B cell (primary cell): ENCODE results near the gene ANKRD65. TPM values are rescaled to one million over a fixed set of nuclear protein-coding genes. Genes with fewer than 3 reads are reported as not detected.

Experiments used
- ATAC-seq: fragments of 200-7000 bp; cut with Tn5 transposase; one replicate; pipeline ENCODE4 v1.10.0; 2021; ENCODE audit warnings: low read depth, mild to moderate bottlenecking, moderate number of reproducible peaks, moderate library complexity
- CTCF ChIA-PET: fragments of 350-600 bp; sonication (Branson Sonifier 250); formaldehyde crosslinking; loops from one replicate; lab custom pipeline; 2021; ENCODE audit warnings: antibody characterized with exemption, inconsistent platforms; lab: Charles Lee
- POLR2A ChIA-PET: fragments of 350-600 bp; sonication (Branson Sonifier 250); formaldehyde crosslinking; loops from one replicate; lab custom pipeline; 2021; ENCODE audit warnings: antibody characterized with exemption; lab: Charles Lee
- DNase-seq: peaks from one replicate; pipeline ENCODE4 v3.0.0; 2013
- H2AFZ ChIP-seq: 2 replicates; pipeline ENCODE4 v1.6.1; 2012; ENCODE audit warnings: mild to moderate bottlenecking, low read depth, low read length; ENCODE audit not compliant: insufficient read depth, poor library complexity, severe bottlenecking
- H3K27ac ChIP-seq, 2 donors: 1 replicate in 1 of 2; 2 replicates in 1 of 2; pipeline ENCODE4 v1.5.1; 2012 to 2013; ENCODE audit warnings: low read length in 2 of 2, mild to moderate bottlenecking in 2 of 2, moderate library complexity in 1 of 2
- H3K27me3 ChIP-seq, 4 experiments: fragments of 200-600 bp in 1 of 4; sonication (generic) in 1 of 4; replicated peaks in 1 of 4; 1 replicate in 2 of 4; 2 replicates in 2 of 4; pipeline versions ENCODE4 v1.6.1 to v1.7.0; 2013 to 2016; ENCODE audit warnings: low read length in 3 of 4, mild to moderate bottlenecking in 2 of 4, mixed read lengths in 1 of 4, moderate library complexity in 1 of 4; ENCODE audit not compliant: insufficient read depth in 4 of 4, control insufficient read depth in 3 of 4; ENCODE audit errors: control extremely low read depth in 1 of 4
- H3K36me3 ChIP-seq, 2 experiments: replicated peaks in 1 of 2; 1 replicate in 1 of 2; 2 replicates in 1 of 2; pipeline versions ENCODE4 v1.6.1 to v1.7.1; 2013; ENCODE audit warnings: low read length in 1 of 2; ENCODE audit not compliant: insufficient read depth in 2 of 2, control insufficient read depth in 1 of 2; ENCODE audit errors: control extremely low read depth in 1 of 2, extremely low read depth in 1 of 2
- H3K4me1 ChIP-seq, 2 donors: fragments of 200-600 bp in 1 of 2; sonication (generic) in 1 of 2; 1 replicate in 1 of 2; 2 replicates in 1 of 2; pipeline versions ENCODE4 v1.5.1 to v1.6.1; 2013 to 2017; ENCODE audit warnings: low read length in 2 of 2; ENCODE audit not compliant: control insufficient read depth in 2 of 2, insufficient read depth in 2 of 2
- H3K4me2 ChIP-seq: replicated peaks from 2 replicates; pipeline ENCODE3; 2012; ENCODE audit warnings: mild to moderate bottlenecking, low read depth, low read length; ENCODE audit not compliant: poor library complexity, severe bottlenecking
- H3K4me3 ChIP-seq, 5 experiments: fragments of 200-600 bp in 1 of 5; sonication (generic) in 1 of 5; 1 replicate in 3 of 5; 2 replicates in 2 of 5; pipeline versions ENCODE4 v1.5.1 to v1.7.0; 2011 to 2016; ENCODE audit warnings: low read length in 4 of 5, mild to moderate bottlenecking in 4 of 5, low read depth in 2 of 5, control low read depth in 1 of 5, moderate library complexity in 1 of 5; ENCODE audit not compliant: insufficient read depth in 1 of 5; ENCODE audit errors: control extremely low read depth in 1 of 5, extremely low read depth in 1 of 5
- H3K79me2 ChIP-seq: fragments of 200-600 bp; sonication (generic); one replicate; pipeline ENCODE4 v1.6.0; 2016; ENCODE audit warnings: low read length; ENCODE audit not compliant: control insufficient read depth, insufficient read depth
- H3K9ac ChIP-seq: fragments of 200-600 bp; sonication (generic); 2 replicates; pipeline ENCODE4 v1.6.1; 2017; ENCODE audit warnings: mild to moderate bottlenecking, low read length, moderate library complexity
- H3K9me3 ChIP-seq, 3 donors: one replicate each; pipeline versions ENCODE4 v1.6.1 to v1.7.1; 2013; ENCODE audit warnings: low read length in 2 of 3; ENCODE audit not compliant: control insufficient read depth in 2 of 3, insufficient read depth in 1 of 3; ENCODE audit errors: control extremely low read depth in 1 of 3
- H4K20me1 ChIP-seq: 2 replicates; pipeline ENCODE4 v1.6.0; 2012; ENCODE audit warnings: mild to moderate bottlenecking, low read length; ENCODE audit not compliant: insufficient read depth, control insufficient read depth, poor library complexity, severe bottlenecking
- H3K27ac Mint-ChIP-seq: one replicate; pipeline ENCODE4 v1.8.0; 2021; ENCODE audit warnings: mixed read lengths
- H3K27me3 Mint-ChIP-seq: one replicate; pipeline ENCODE4 v1.8.0; 2021; ENCODE audit warnings: mixed read lengths
- H3K4me1 Mint-ChIP-seq: one replicate; pipeline ENCODE4 v1.8.0; 2021; ENCODE audit warnings: mixed read lengths
- H3K4me3 Mint-ChIP-seq: one replicate; pipeline ENCODE4 v1.8.0; 2021; ENCODE audit warnings: mixed read lengths
- H3K9me3 Mint-ChIP-seq: one replicate; pipeline ENCODE4 v1.8.0; 2022; ENCODE audit warnings: mixed read lengths; ENCODE audit not compliant: insufficient read depth
- EZH2 ChIP-seq: IDR thresholded peaks from 2 replicates; pipeline ENCODE4 v1.6.1; 2012; ENCODE audit warnings: borderline replicate concordance, low read depth, mild to moderate bottlenecking, moderate library complexity, low read length; ENCODE audit not compliant: insufficient read depth, poor library complexity, severe bottlenecking
- WGBS: methylation state at CpG from one replicate; pipeline ENCODE4 v1.1.5; 2013; ENCODE audit warnings: missing lambda C conversion rate; ENCODE audit not compliant: insufficient coverage; 5-methylcytosine and 5-hydroxymethylcytosine counted together
- intact Hi-C: fragments of 100-400 bp; cut with micrococcal nuclease; formaldehyde crosslinking; loops from one replicate; pipeline ENCODE4 v1.10.0; 2022
- polyA plus RNA-seq: library from polyadenylated mRNA; depleted of rRNA; stranded (reverse); fragments of >200 nt; gene quantifications from 2 replicates; pipeline ENCODE4 v1.2.3, GENCODE V29; 2012
- total RNA-seq, 2 donors: library from RNA; stranded (reverse); fragments of 120-200 nt in 1 of 2; gene quantifications; 1 replicate in 1 of 2; 2 replicates in 1 of 2; pipeline versions ENCODE4 v1.2.3 to v1.2.4, GENCODE V29; 2013 to 2022
- TF ChIP-seq, protein P1 (sequence below): fragments of 200-600 bp; IDR thresholded peaks from one replicate; pipeline ENCODE4 v1.8.0; 2022; ENCODE audit warnings: antibody characterized with exemption, mild to moderate bottlenecking

ANKRD65 gene
- total and polyA plus RNA-seq, 2 donors (not counting 1 experiment from before 2014, with no cell fraction given), result 0.12 TPM; not detected in 1

DNA sequence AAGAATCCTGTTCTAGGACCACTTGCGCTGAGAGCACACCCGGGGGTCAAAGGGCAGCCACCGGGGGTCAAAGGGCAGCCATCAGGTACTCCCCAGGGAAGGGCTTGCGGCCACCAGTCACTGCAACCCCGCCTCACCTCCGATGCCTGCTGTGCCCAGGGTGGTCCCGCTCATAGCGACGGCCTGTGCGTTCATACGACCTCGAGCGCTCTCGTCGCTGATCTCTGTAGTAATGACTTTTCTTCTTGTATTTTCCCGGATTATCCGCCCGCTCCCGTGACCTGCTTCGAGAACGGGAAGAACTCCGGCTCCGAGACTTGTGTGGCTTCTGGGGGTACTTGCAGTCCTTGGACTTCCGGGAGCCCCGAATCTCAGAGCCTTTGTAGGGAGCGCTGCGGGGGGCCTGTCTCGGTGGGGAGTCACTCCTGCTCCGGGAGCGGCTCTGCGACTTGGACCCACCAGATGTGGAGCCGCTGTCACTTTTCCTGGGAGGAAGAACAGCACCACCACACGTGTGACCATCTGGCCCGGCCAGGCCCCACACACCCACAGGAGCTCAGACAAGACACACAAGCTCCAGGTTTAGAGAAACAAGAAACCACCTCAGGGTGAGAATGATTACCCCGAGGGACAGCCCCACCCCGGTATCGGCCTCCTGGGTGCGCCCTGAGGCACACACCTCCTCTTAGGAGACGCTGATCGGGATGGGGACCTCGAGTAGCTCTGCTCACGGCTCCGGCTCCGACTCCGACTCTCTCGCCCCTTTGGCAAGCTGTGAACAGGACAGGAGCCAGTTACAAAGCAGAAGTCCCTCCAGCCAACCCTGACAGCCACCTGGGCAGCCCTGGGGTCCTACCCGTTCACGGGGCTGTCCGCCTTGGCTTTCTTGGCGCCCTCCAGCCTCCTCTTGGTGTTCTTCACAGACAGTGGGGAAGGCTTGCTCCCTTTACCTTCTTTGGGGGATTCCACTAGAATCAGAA is 33.7 kb downstream of the ANKRD65 start:
- Mint-ChIP-seq H3K4me1 (no peaks in the 10 kb centered on the region), H3K9me3 (no peaks in the 10 kb centered on the region), H3K4me3 (no peak overlapping the region), H3K27ac (no peak overlapping the region), H3K27me3 (no peaks in the 10 kb centered on the region)
- Histone ChIP-seq H3K4me1 (no peaks in the 10 kb centered on the region), H2AFZ (no peak overlapping the region), H3K4me3 (no peak overlapping the region), H4K20me1 (peaks cover 37% of the 10 kb centered on the region), H3K4me2 (no peak overlapping the region), H3K27ac (no peak overlapping the region), H3K27me3 (no peaks in the 10 kb centered on the region), H3K9me3 (no peaks in the 10 kb centered on the region), H3K79me2 (peaks cover 20% of the 10 kb centered on the region), H3K36me3 (peaks cover 15 to 68% of the 10 kb centered on the region in 2 experiments), H3K9ac (no peak overlapping the region)
- ATAC-seq (no peak), DNase-seq (no peak)
- WGBS, result 97% methylated on average over 49 of the region's 50 CpGs
- ChIA-PET CTCF (interaction anchor here (1.7 kb wide), 1 partner anchor 11 kb away, joined by 4 read pairs; the partner anchor contains the start of gene CCNL2), POLR2A (no interaction called here)
- intact Hi-C loops, result no loop called here
- TF ChIP-seq, protein P1, sequence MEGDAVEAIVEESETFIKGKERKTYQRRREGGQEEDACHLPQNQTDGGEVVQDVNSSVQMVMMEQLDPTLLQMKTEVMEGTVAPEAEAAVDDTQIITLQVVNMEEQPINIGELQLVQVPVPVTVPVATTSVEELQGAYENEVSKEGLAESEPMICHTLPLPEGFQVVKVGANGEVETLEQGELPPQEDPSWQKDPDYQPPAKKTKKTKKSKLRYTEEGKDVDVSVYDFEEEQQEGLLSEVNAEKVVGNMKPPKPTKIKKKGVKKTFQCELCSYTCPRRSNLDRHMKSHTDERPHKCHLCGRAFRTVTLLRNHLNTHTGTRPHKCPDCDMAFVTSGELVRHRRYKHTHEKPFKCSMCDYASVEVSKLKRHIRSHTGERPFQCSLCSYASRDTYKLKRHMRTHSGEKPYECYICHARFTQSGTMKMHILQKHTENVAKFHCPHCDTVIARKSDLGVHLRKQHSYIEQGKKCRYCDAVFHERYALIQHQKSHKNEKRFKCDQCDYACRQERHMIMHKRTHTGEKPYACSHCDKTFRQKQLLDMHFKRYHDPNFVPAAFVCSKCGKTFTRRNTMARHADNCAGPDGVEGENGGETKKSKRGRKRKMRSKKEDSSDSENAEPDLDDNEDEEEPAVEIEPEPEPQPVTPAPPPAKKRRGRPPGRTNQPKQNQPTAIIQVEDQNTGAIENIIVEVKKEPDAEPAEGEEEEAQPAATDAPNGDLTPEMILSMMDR, result no peak
- TF ChIP-seq EZH2, result no peak

DNA sequence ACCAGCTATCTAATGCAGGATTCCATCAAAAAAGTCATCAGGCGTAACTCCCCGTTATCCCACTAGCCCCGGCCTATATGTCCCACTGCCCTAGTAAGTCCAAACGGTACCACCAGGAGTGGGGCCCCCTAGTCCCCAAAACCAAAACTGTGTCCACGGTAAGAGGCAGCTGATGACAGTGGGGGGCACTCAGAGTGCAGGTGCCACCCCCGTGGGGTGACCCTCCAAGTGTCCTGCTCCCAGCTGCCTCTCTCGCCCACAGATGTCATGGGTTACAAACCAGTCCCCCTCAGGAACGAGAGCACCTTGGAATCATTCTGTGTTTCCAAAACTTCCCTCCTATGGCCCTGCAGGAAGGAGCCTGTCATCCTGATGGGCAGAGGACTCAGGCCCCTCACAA is 35.1 kb downstream of the ANKRD65 start:
- Histone ChIP-seq H3K9ac (no peak overlapping the region), H3K4me1 (no peaks in the 10 kb centered on the region), H3K4me2 (no peak overlapping the region), H3K79me2 (peaks cover 30% of the 10 kb centered on the region), H3K9me3 (no peaks in the 10 kb centered on the region), H3K27ac (no peak overlapping the region), H4K20me1 (peaks cover 30% of the 10 kb centered on the region), H2AFZ (no peak overlapping the region), H3K36me3 (peaks cover 11 to 53% of the 10 kb centered on the region in 2 experiments), H3K27me3 (no peaks in the 10 kb centered on the region), H3K4me3 (no peak overlapping the region)
- no peaks in the 10 kb centered on the region for H3K9me3 Mint-ChIP-seq
- H3K4me3 Mint-ChIP-seq, result no peak overlapping the region
- no peaks in the 10 kb centered on the region for H3K27me3 Mint-ChIP-seq
- H3K4me1 Mint-ChIP-seq, result no peaks in the 10 kb centered on the region
- WGBS, result 96% methylated on average over 8 of the region's 8 CpGs
- no peak for DNase-seq
- ATAC-seq, result no peak
- no peak for TF ChIP-seq EZH2
- TF ChIP-seq, protein P1, result no peak
- ChIA-PET POLR2A (no interaction called here), CTCF (interaction anchor here (1.0 to 1.7 kb wide), 2 partner anchors 9 to 13 kb away, joined by 3 to 4 read pairs; partner anchors contain the start of gene CCNL2)
- intact Hi-C loops, result no loop called here
- no peak overlapping the region for H3K27ac Mint-ChIP-seq
